ENCODE data around the gene SRP14.
A peak's percentile ranks its signal among the peaks of the same experiment; 100 is the strongest.
"Not testable (repeated sequence)": the region's sequence is repeated elsewhere in the genome, so short reads cannot be mapped to it uniquely, and the experiment has no call there.

Gene SRP14

GRCh38 chr15:40048926-40049475 lies 10.0 kb upstream of the SRP14 start:
- no peak for FAIRE-seq

GRCh38 chr15:40048211-40048792 lies 9.3 kb upstream of the SRP14 start:
- FAIRE-seq, result no peak

- no peak for FAIRE-seq
Measured at GRCh38 chr15:40047415-40048210, 8.6 kb upstream of the SRP14 start.

GRCh38 chr15:40046721-40047414 lies 7.9 kb upstream of the SRP14 start:
- no peak for FAIRE-seq

GRCh38 chr15:40045572-40046217 lies 6.7 kb upstream of the SRP14 start:
- no peak for FAIRE-seq

- FAIRE-seq, result peak; percentile 79
Measured at GRCh38 chr15:40044717-40045571, 6.0 kb upstream of the SRP14 start.

GRCh38 chr15:40043927-40044716 lies 5.1 kb upstream of the SRP14 start:
- FAIRE-seq, result no peak

GRCh38 chr15:40042791-40043320 lies 3.9 kb upstream of the SRP14 start:
- no peak for FAIRE-seq

- no peak for FAIRE-seq
Measured at GRCh38 chr15:40040770-40041169, 1.8 kb upstream of the SRP14 start.

GRCh38 chr15:40040293-40040635 lies 1.3 kb upstream of the SRP14 start:
- no peak for FAIRE-seq

GRCh38 chr15:40038275-40038637 lies 725 bp downstream of the SRP14 start:
- FAIRE-seq, result no peak

GRCh38 chr15:40037721-40038120 lies 1.3 kb downstream of the SRP14 start:
- FAIRE-seq, result no peak

GRCh38 chr15:40035182-40035581 lies 3.8 kb downstream of the SRP14 start:
- FAIRE-seq, result not testable (repeated sequence)

- FAIRE-seq, result no peak
Measured at GRCh38 chr15:40034186-40034946, 4.6 kb downstream of the SRP14 start.

- FAIRE-seq, result no peak
Measured at GRCh38 chr15:40032125-40032839, 6.7 kb downstream of the SRP14 start.

- FAIRE-seq, result no peak
Measured at GRCh38 chr15:40031300-40031699, 7.7 kb downstream of the SRP14 start.

GRCh38 chr15:40029979-40030893 lies 8.7 kb downstream of the SRP14 start:
- FAIRE-seq, result peak; percentile 68

- FAIRE-seq, result no peak
Measured at GRCh38 chr15:40028853-40029252, 10.1 kb downstream of the SRP14 start.

- no peak for FAIRE-seq
Measured at GRCh38 chr15:40028193-40028592, 10.8 kb downstream of the SRP14 start.
